ENCODE data around the gene RCSD1.

RCSD1 gene

GRCh38 chr1:167722152-167722869 is 92.3 kb downstream of the RCSD1 start:
- TF ChIP-seq POLR2A (IDR thresholded peaks at IDR 0.05; ENCODE audit: low read depth, low read length) (no peak), TAF1 (IDR thresholded peaks at IDR 0.05; ENCODE audit: low read depth, low read length) (no peak), POU2F2 (IDR thresholded peaks at IDR 0.05; ENCODE audit: low read depth, low read length) (no peak), PAX5 (IDR thresholded peaks at IDR 0.05; ENCODE audit: insufficient read depth, low read length, severe bottlenecking) (no peak)
- FAIRE-seq: peak; percentile 5
- no peak for DNase-seq (ENCODE audit: insufficient read length, low spot score)

DNA sequence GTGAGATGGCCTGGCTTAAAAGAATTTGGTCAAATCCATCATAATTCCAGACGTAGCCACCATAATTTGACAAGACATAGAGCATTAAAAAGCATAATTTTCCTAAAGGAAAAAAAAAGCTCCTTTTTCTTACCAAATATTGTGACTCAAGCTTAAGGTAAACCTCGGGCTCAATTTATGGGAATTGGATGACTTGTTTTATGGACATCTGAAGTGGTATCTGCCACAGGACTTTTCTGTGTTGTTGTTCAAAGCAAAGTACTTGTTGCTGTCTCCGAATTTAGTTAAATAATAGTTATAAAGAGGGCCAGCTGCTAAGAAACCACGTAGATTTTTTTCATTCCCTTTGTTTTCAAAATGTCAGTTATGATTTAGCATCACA is 92.8 kb downstream of the RCSD1 start:
- TF ChIP-seq POU2F2 (IDR thresholded peaks at IDR 0.05; ENCODE audit: low read depth, low read length) (no peak), PAX5 (IDR thresholded peaks at IDR 0.05; ENCODE audit: insufficient read depth, low read length, severe bottlenecking) (no peak), POLR2A (IDR thresholded peaks at IDR 0.05; ENCODE audit: low read depth, low read length) (no peak), POLR2AphosphoS5 (IDR thresholded peaks at IDR 0.05; ENCODE audit: low read depth, low read length) (no peak), SPI1 (IDR thresholded peaks at IDR 0.05; ENCODE audit: low read depth, low read length) (no peak), TAF1 (IDR thresholded peaks at IDR 0.05; ENCODE audit: low read depth, low read length) (no peak)
- FAIRE-seq (no peak), DNase-seq (ENCODE audit: insufficient read length, low spot score) (no peak)

DNA sequence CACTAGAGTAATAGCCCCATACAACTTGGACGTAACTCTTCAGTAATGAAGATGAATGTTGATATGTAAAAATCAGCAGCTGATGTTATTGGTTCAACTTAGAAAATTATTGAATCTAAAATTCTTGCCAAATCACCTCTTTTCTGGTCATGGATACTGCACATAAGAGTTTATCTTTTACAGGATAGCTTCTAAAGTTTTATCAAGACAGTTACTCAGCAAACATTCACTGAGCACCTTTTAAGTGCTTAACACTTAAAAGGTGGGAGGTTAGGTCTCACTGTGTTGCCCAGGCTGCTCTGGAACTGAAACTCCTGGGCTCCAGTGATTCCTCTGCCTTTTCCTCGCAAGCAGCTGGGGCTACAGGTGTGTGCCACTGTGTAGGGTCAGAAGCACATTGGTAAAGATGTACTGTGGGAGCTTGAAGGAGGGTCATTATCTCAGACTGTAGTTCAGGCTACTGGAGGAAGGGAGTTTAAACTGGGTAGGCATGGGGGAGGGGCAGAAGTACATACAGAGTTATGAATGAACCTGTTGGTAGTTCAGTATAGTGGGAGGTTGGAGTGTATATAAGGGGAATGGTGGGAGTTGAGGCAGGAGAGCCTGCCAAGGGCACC is 93.8 kb downstream of the RCSD1 start:
- peak; percentile 57 for FAIRE-seq
- DNase-seq (ENCODE audit: insufficient read length, low spot score): no peak
- no peak for TF ChIP-seq TAF1 (IDR thresholded peaks at IDR 0.05; ENCODE audit: low read depth, low read length)
- no peak for TF ChIP-seq POLR2A (IDR thresholded peaks at IDR 0.05; ENCODE audit: low read depth, low read length)
- no peak; the same call in 1 of the 2 replicates for TF ChIP-seq SPI1 (IDR thresholded peaks at IDR 0.05; ENCODE audit: low read depth, low read length)
- TF ChIP-seq POU2F2 (IDR thresholded peaks at IDR 0.05; ENCODE audit: low read depth, low read length): no peak
- no peak for TF ChIP-seq PAX5 (IDR thresholded peaks at IDR 0.05; ENCODE audit: insufficient read depth, low read length, severe bottlenecking)

- DNase-seq (ENCODE audit: insufficient read length, low spot score) (no peak), FAIRE-seq (no peak)
- TF ChIP-seq SPI1 (IDR thresholded peaks at IDR 0.05; ENCODE audit: low read depth, low read length): no peak
- TF ChIP-seq TAF1 (IDR thresholded peaks at IDR 0.05; ENCODE audit: low read depth, low read length): no peak
- no peak for TF ChIP-seq POU2F2 (IDR thresholded peaks at IDR 0.05; ENCODE audit: low read depth, low read length)
- no peak for TF ChIP-seq POLR2AphosphoS5 (IDR thresholded peaks at IDR 0.05; ENCODE audit: low read depth, low read length)
- no peak for TF ChIP-seq PAX5 (IDR thresholded peaks at IDR 0.05; ENCODE audit: insufficient read depth, low read length, severe bottlenecking)
- no peak for TF ChIP-seq POLR2A (IDR thresholded peaks at IDR 0.05; ENCODE audit: low read depth, low read length)
These were observed 96.0 kb downstream of the RCSD1 start for GRCh38 chr1:167726008-167726407.

DNA sequence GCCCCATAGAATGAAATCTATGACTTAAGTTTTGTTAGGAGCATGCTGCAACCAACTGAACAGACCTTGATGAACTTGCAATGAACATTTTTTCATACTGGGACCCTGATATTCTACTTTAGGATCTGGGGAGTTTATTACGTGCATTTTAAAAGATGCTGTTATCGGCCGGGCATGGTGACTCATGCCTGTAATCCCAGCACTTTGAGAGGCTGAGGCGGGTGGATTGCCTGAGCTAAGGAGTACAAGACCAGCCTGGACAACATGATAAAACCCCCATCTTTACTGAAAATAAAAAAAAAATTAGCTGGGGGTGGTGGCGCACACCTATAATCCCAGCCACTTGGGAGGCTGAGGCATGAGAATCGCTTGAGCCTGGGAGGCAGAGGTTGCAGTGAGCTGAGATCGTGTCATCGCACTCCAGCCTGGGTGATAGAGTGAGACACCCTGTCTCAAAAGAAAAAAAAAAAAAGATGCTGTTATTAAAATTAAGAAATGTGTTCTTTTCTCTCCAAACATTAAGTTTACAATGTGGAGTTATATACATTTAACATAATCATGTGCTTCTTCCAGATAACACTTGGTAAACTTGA is 98.9 kb downstream of the RCSD1 start:
- DNase-seq (ENCODE audit: insufficient read length, low spot score) (no peak), FAIRE-seq (no peak)
- TF ChIP-seq PAX5 (IDR thresholded peaks at IDR 0.05; ENCODE audit: insufficient read depth, low read length, severe bottlenecking) (no peak), SPI1 (IDR thresholded peaks at IDR 0.05; ENCODE audit: low read depth, low read length) (no peak)

GRCh38 chr1:167734227-167734626 is 104.2 kb downstream of the RCSD1 start:
- FAIRE-seq (no peak), DNase-seq (ENCODE audit: insufficient read length, low spot score) (no peak)
- TF ChIP-seq POU2F2 (IDR thresholded peaks at IDR 0.05; ENCODE audit: low read depth, low read length): no peak
- TF ChIP-seq SPI1 (IDR thresholded peaks at IDR 0.05; ENCODE audit: low read depth, low read length): no peak
- no peak for TF ChIP-seq POLR2AphosphoS5 (IDR thresholded peaks at IDR 0.05; ENCODE audit: low read depth, low read length)
- TF ChIP-seq TAF1 (IDR thresholded peaks at IDR 0.05; ENCODE audit: low read depth, low read length): no peak
- TF ChIP-seq PAX5 (IDR thresholded peaks at IDR 0.05; ENCODE audit: insufficient read depth, low read length, severe bottlenecking): no peak
- no peak for TF ChIP-seq POLR2A (IDR thresholded peaks at IDR 0.05; ENCODE audit: low read depth, low read length)

DNA sequence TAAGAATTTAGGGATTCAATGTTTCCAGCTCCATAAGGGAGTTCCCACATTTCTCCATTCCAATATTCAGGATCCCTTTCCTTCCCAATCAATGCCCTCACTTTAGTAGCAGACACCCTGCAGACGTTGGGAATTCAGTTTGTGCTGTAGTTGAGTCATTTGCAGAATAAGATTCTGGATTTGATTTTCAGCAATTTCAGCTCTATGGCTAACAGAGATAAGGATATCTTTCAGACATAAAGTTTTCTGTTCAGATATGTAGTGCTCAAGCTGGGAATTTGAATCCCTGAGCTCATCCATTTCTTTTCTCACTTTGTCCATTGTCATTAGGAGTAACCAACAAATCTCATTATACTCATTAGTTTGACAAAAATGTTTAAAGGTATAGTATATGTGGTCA is 104.8 kb downstream of the RCSD1 start:
- DNase-seq (ENCODE audit: insufficient read length, low spot score) (no peak), FAIRE-seq (no peak)
- TF ChIP-seq POLR2AphosphoS5 (IDR thresholded peaks at IDR 0.05; ENCODE audit: low read depth, low read length) (no peak), TAF1 (IDR thresholded peaks at IDR 0.05; ENCODE audit: low read depth, low read length) (no peak), PAX5 (IDR thresholded peaks at IDR 0.05; ENCODE audit: insufficient read depth, low read length, severe bottlenecking) (no peak), POU2F2 (IDR thresholded peaks at IDR 0.05; ENCODE audit: low read depth, low read length) (no peak), POLR2A (IDR thresholded peaks at IDR 0.05; ENCODE audit: low read depth, low read length) (no peak), SPI1 (IDR thresholded peaks at IDR 0.05; ENCODE audit: low read depth, low read length) (no peak)

GRCh38 chr1:167737169-167737568 is 107.1 kb downstream of the RCSD1 start:
- no peak for FAIRE-seq
- TF ChIP-seq TAF1 (IDR thresholded peaks at IDR 0.05; ENCODE audit: low read depth, low read length) (no peak), SPI1 (IDR thresholded peaks at IDR 0.05; ENCODE audit: low read depth, low read length) (no peak), POLR2AphosphoS5 (IDR thresholded peaks at IDR 0.05; ENCODE audit: low read depth, low read length) (no peak), POLR2A (IDR thresholded peaks at IDR 0.05; ENCODE audit: low read depth, low read length) (no peak), POU2F2 (IDR thresholded peaks at IDR 0.05; ENCODE audit: low read depth, low read length) (no peak), PAX5 (IDR thresholded peaks at IDR 0.05; ENCODE audit: insufficient read depth, low read length, severe bottlenecking) (no peak)
- no peak for DNase-seq (ENCODE audit: insufficient read length, low spot score)

GRCh38 chr1:167738158-167738557 is 108.1 kb downstream of the RCSD1 start:
- TF ChIP-seq PAX5 (IDR thresholded peaks at IDR 0.05; ENCODE audit: insufficient read depth, low read length, severe bottlenecking) (no peak), TAF1 (IDR thresholded peaks at IDR 0.05; ENCODE audit: low read depth, low read length) (no peak), POLR2AphosphoS5 (IDR thresholded peaks at IDR 0.05; ENCODE audit: low read depth, low read length) (no peak), POU2F2 (IDR thresholded peaks at IDR 0.05; ENCODE audit: low read depth, low read length) (no peak)
- DNase-seq (ENCODE audit: insufficient read length, low spot score) (no peak), FAIRE-seq (no peak)

Data from GM12891 (cell line).